Astrocyte of the cerebellum (primary cell): ENCODE data around the gene MAPKAPK3.
A peak's percentile ranks its signal among the peaks of the same experiment; 100 is the strongest.

Source experiments
- DNase-seq: peaks from one replicate; pipeline ENCODE4 v3.0.0-alpha.2; 2011; ENCODE audit warnings: low read depth
- H3K4me3 ChIP-seq: 2 replicates; pipeline ENCODE4 v1.5.1; 2011; ENCODE audit warnings: mild to moderate bottlenecking, low read depth, low read length, moderate library complexity
- CTCF ChIP-seq: IDR thresholded peaks from 2 replicates; pipeline ENCODE4 v1.5.1; 2012; ENCODE audit warnings: low read length, low read depth, moderate library complexity, mild to moderate bottlenecking; ENCODE audit errors: missing control alignments
- in situ Hi-C: cut with HindIII; loops from 2 replicates; pipeline ENCODE4 v1.10.0; 2017; ENCODE audit warnings: low sequenced_read_pairs

Gene MAPKAPK3

DNA sequence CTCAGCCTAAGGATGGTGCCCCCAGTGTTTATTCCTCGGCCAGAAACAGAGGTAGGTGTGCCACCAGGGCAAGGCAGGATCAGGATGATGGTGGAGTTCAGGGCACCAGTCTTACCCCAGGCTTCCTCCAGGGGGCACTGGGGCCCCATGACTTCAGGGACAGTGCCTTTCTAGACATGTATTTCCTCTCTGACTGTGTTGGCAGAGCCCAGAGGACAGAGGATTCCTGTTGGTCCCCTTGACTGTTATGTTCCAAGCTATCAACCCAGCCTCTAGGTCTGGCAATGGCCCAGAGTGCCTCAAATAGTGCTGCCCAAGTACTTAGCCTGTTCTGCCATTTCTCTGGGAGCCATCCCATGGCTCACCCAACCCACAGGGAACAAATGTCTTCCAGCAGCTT is 44.8 kb upstream of the MAPKAPK3 start:
- peak; percentile 35 for DNase-seq
- no peak overlapping the region for H3K4me3 ChIP-seq
- in situ Hi-C loops, result loop anchor here (5.0 kb wide), 1 partner anchor 35 kb away; no protein-coding TSS in a partner anchor
- TF ChIP-seq CTCF, result peak; percentile 88

GRCh38 chr3:50572801-50573371 is 44.1 kb upstream of the MAPKAPK3 start:
- in situ Hi-C loops, result loop anchor here (5.0 kb wide), 1 partner anchor 34 kb away; no protein-coding TSS in a partner anchor
- no peak for DNase-seq
- H3K4me3 ChIP-seq, result no peak overlapping the region
- TF ChIP-seq CTCF, result no peak

GRCh38 chr3:50573566-50574443 is 43.1 kb upstream of the MAPKAPK3 start:
- no peak overlapping the region for H3K4me3 ChIP-seq
- in situ Hi-C loops, result loop anchor here (5.0 kb wide), 1 partner anchor 33 kb away; no protein-coding TSS in a partner anchor
- DNase-seq, result no peak
- no peak for TF ChIP-seq CTCF

DNA sequence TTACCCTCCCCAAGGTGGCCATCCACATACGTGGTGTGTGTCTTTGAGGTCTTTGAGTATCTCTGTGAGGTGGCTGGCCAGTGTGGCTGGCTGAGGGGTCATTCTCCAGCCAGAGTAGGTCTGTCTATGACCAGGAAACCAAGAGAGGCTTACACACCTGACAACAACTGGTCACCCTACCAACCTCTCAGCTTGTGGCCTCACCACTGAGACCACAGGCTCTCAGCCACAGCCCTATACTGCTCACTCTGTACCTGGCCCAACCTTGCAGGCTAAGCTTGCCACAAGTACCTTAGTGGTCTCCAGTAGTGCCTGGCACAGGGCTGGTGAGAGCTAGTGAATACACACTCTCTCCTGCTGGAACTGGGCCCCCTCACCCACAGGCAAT is 42.5 kb upstream of the MAPKAPK3 start:
- TF ChIP-seq CTCF, result no peak
- in situ Hi-C loops, result loop anchor here (5.0 kb wide), 1 partner anchor 33 kb away; no protein-coding TSS in a partner anchor
- DNase-seq, result no peak
- H3K4me3 ChIP-seq, result no peak overlapping the region

- in situ Hi-C loops, result no loop called here
- no peak for TF ChIP-seq CTCF
- H3K4me3 ChIP-seq, result no peak overlapping the region
- DNase-seq, result no peak
Measured at GRCh38 chr3:50575372-50575771, 41.6 kb upstream of the MAPKAPK3 start.

DNA sequence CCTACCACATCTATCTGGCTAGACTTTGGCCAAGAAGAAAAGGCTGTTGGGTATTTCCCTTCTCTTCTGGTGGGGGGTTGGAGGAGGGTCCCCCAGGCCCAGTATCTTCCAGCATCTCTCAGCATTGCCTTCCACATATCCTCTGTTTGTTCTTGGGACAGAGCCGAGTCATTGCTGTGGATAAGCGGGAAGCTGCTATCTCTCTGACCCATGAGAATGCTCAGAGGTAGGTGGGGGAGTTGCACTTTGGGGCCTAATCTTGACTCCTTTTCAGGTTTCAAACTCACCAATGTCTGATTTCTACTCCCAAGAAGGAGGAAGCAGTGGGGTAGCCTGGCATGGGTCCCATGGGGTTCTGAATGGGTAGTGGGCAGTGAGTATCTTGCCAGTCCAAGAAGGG is 39.6 kb upstream of the MAPKAPK3 start:
- H3K4me3 ChIP-seq, result no peak overlapping the region
- DNase-seq, result no peak
- TF ChIP-seq CTCF, result no peak
- in situ Hi-C loops, result no loop called here
